Urothelium cell line (cell line): ENCODE measurements around the gene MEFV.
"Not testable (repeated sequence)": the region's sequence is repeated elsewhere in the genome, so short reads cannot be mapped to it uniquely, and the experiment has no call there.

Source experiments
- DNase-seq: peaks from one replicate; pipeline ENCODE4 v3.0.0; 2011; ENCODE audit warnings: low spot score, mixed read lengths
- FAIRE-seq: peaks from 2 replicates; lab custom pipeline; 2011; peaks lifted over from hg19 to GRCh38; lab: Jason Lieb, UNC

The MEFV gene

GRCh38 chr16:3220839-3221238, 35.6 kb downstream of the MEFV start:
- no peak for FAIRE-seq

GRCh38 chr16:3216263-3216640, 40.2 kb downstream of the MEFV start:
- DNase-seq, result no peak
- no peak for FAIRE-seq

More at GRCh38 chr16:3220839-3221238, 35.6 kb downstream of the MEFV start:
- DNase-seq, result no peak

DNA sequence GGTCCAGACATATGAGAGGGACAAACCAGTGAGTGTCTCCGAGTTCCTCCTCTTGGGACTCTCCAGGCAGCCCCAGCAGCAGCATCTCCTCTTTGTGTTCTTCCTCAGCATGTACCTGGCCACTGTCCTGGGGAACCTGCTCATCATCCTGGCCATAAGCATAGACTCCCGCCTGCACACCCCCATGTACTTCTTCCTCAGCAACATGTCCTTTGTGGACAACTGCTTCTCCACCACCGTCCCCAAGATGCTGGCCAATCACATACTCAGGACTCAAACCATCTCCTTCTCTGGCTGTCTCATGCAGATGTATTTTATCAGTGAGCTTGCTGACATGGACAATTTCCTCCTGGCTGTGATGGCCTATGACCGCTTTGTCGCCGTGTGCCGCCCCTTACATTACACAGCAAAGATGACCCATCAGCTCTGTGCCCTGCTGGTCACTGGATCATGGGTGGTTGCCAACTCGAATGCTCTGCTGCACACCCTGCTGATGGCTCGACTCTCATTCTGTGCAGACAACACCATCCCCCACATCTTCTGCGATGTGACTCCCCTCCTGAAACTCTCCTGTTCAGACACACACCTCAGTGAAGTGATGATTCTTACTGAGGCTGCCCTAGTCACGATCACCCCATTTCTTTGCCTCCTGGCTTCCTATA, 40.7 kb downstream of the MEFV start:
- DNase-seq, result no peak
- FAIRE-seq, result peak; percentile 90

GRCh38 chr16:3214904-3215600, 41.4 kb downstream of the MEFV start:
- no peak for DNase-seq
- FAIRE-seq, result no peak

DNA sequence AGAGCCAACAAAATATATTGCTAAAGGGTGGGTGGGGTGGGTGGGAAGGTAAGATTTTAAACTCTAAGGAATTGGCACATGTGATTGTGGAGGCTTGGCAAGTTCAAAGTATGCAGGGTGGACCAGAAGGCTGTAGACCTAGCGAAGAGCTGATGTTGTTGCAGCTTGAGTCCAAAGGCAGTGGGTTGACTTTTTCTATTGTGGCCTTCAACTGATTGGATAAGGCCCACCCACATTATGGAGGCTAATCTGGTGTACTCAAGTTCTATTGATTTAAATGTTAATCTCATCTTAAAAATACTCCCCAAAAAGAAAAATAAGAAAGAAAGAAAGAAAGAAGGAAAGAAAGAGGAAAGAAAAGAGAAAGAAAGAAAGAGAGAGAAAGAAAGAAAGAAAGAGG, 43.9 kb downstream of the MEFV start:
- DNase-seq (no peak), FAIRE-seq (no peak)

GRCh38 chr16:3212006-3212405, 44.4 kb downstream of the MEFV start:
- no peak for FAIRE-seq
- DNase-seq, result no peak

GRCh38 chr16:3207086-3207953, 49.1 kb downstream of the MEFV start:
- no peak for FAIRE-seq
- DNase-seq, result no peak

DNA sequence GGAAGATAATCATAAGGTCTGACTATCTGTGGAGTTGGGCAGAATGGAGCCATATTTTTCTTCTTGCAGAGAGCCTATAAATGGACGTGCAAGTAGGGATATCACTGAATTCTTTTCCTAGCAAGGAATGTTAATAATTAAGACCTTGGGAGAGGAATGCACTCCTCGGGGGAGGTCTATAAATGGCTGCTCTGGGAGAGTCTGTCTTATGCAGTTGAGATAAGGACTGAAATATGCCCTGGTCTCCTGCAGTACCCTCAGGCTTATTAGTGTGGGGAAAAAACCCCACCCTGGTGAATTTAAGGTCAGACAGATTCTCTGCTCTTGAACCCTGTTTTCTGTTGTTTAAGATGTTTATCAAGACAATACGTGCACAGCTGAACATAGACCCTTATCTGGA, 50.5 kb downstream of the MEFV start:
- DNase-seq, result not testable (repeated sequence)

DNA sequence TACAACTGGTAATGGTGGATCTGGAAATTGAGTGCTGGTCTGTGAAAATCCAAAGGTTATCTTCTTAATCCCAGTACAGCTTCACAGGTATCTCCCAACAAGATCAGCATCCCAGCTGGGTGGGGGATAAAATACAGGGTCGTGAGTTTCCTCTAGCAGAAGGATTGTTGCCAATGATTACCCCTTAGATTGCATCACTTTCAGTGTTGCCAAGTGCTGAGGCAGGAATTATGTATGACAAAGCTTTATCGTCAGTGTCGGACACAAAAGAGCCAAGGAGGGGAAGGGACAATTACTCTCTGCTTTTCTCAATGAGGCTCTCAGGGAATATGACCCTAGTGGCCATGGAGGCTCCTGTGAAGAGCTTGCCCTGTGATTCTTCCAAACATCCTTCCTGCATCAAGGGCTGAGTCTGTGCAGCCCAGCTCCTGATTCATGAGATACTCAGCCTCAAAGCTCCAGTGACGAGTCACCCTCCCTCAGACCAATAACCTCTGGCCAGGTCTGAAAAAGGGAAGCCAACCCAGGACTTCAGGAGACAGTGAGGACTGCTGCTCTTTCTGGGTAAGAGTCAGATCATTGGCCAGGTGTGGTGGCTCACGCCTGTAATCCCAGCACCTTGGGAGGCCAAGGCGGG, 53.4 kb downstream of the MEFV start:
- FAIRE-seq (no peak), DNase-seq (no peak)

More for the DNA sequence above, 50.5 kb downstream of the MEFV start:
- FAIRE-seq, result not testable (repeated sequence)

DNA sequence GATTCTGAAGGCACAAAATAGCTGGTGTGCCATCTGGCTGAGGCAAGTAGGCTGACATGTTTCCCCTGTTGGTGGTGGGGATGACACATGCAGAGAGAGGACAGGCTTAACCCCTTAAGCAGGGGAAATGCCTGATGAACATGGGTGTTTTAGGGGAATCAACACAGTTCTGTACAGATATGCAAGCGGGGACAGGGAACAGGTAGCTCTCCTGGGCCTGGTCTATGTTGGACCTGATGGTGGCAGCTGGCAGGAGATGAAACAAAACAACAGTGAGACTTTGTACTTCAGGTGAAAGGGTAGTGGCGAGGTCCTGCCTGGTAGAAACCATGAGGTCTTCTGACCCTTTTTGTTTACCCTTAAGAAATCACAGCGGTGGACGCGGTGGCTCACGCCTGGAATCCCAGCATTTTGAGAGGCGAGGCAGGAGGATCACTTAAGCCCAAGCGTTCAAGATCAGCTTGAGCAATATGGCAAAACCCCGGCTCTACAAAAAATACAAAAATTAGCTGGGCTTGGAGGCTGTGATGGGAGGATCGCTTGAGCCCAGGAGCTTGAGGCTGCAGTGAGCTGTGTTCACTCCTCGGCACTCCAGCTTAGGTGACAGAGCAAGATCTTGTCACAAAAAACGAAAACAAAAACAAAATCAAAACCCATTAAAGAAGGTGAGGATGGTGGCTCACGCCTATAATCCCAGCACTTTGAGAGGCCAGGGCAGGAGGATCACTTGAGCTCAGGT, 57.9 kb downstream of the MEFV start:
- DNase-seq (no peak), FAIRE-seq (no peak)

- not testable (repeated sequence) for FAIRE-seq, DNase-seq
Observed at GRCh38 chr16:3197694-3198333, 58.6 kb downstream of the MEFV start.

DNA sequence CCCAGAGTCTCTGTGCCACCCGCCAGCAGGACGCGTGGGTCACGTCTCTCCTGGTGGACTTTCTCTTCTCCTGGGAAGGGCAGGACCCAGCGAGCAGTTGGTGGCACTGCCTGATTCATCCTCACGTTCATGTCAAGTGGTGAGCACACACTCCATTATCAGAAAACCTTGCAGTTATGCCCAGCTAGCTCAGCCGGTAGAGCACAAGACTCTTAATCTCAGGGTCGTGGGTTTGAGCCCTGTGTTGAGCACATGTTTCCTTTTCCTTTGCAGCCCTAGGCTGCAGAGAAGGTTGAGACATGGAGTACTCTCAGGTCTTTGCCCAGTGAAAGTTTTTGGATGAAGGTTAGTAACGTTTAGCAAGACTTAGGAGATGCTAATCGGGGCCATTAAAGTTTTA, 60.5 kb downstream of the MEFV start:
- DNase-seq, result no peak
- no peak for FAIRE-seq

DNA sequence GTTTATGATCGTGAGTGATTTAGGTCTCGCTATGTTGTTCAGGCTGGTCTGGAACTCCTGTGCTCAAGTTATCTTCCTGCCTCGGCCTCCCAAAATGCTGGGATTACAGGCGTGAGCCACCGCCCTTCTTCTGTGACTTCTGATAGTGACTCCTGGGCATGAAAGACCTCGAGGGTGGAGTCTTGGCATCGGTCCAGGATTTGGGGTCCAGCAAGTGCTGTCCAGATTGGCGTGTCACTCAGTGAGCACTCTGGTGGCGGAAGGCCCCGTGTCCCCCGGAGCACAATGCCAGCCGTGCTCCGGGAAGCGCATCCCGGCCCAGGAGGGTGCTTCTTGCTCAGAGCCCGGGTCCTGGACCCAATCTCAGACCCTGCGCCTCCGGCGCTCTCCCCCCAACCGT, 61.6 kb downstream of the MEFV start:
- FAIRE-seq (no peak), DNase-seq (no peak)

GRCh38 chr16:3193221-3194212, 62.9 kb downstream of the MEFV start:
- DNase-seq (no peak), FAIRE-seq (no peak)

- DNase-seq (no peak), FAIRE-seq (no peak)
Observed at GRCh38 chr16:3192476-3193019, 63.9 kb downstream of the MEFV start.
